Neural cell (in vitro differentiated cells): Measurements from ENCODE around the gene SLF2. TPM values are rescaled to one million over a fixed set of nuclear protein-coding genes. Genes with fewer than 3 reads are reported as not detected.

Experiments used
- H2AFZ ChIP-seq: fragments of 200-600, 300-800 bp; sonication (generic), shearing (Covaris generic); 2 replicates; pipeline ENCODE4 v1.6.0; 2014; ENCODE audit warnings: low read depth, mild to moderate bottlenecking, antibody characterized with exemption, low read length, moderate library complexity
- H3F3A ChIP-seq: fragments of 200-600 bp; shearing (Covaris generic); 2 replicates; pipeline ENCODE4 v1.6.1; 2016; ENCODE audit warnings: mild to moderate bottlenecking, moderate library complexity, mixed read lengths, antibody characterized with exemption, low read length; ENCODE audit not compliant: insufficient read depth, poor library complexity, severe bottlenecking
- H3K27ac ChIP-seq: fragments of 200-600, 300-800 bp; sonication (generic), shearing (Covaris generic); 2 replicates; pipeline ENCODE4 v1.5.1; 2014; ENCODE audit warnings: mild to moderate bottlenecking, low read length, moderate library complexity
- H3K27me3 ChIP-seq: fragments of 300-800, 200-600 bp; sonication (generic), shearing (Covaris generic); 2 replicates; pipeline ENCODE4 v1.6.0; 2014; ENCODE audit warnings: mild to moderate bottlenecking, low read depth, low read length, moderate library complexity; ENCODE audit not compliant: insufficient read depth
- H3K36me3 ChIP-seq: fragments of 300-800, 200-600 bp; sonication (generic), shearing (Covaris generic); 2 replicates; pipeline ENCODE4 v1.5.1; 2014; ENCODE audit warnings: mild to moderate bottlenecking, antibody characterized with exemption, low read length, moderate library complexity; ENCODE audit not compliant: insufficient read depth
- H3K4me2 ChIP-seq: fragments of 300-800, 200-600 bp; sonication (generic), shearing (Covaris generic); 2 replicates; pipeline ENCODE4 v1.6.0; 2014; ENCODE audit warnings: mild to moderate bottlenecking, low read length
- H3K4me3 ChIP-seq: fragments of 300-800, 200-600 bp; sonication (generic), shearing (Covaris generic); 2 replicates; pipeline ENCODE4 v1.5.1; 2014; ENCODE audit warnings: mild to moderate bottlenecking, low read length, moderate library complexity
- H3K79me2 ChIP-seq: fragments of 200-600 bp; shearing (Covaris generic); replicated peaks from 2 replicates; pipeline ENCODE4 v1.6.0; 2014; ENCODE audit warnings: mild to moderate bottlenecking, low read length, moderate library complexity; ENCODE audit not compliant: insufficient read depth
- H3K9ac ChIP-seq: fragments of 300-800, 200-600 bp; sonication (generic), shearing (Covaris generic); 2 replicates; pipeline ENCODE4 v1.6.1; 2016; ENCODE audit warnings: mild to moderate bottlenecking, low read length, mixed read lengths
- H3K9me2 ChIP-seq: fragments of 200-600 bp; shearing (Covaris generic); 2 replicates; pipeline ENCODE4 v1.6.1; 2016; ENCODE audit warnings: mild to moderate bottlenecking, low read length, mixed read lengths; ENCODE audit not compliant: insufficient read depth
- H3K9me3 ChIP-seq: fragments of 200-600, 300-800 bp; sonication (generic), shearing (Covaris generic); 2 replicates; pipeline ENCODE4 v1.6.1; 2016; ENCODE audit warnings: mild to moderate bottlenecking, mixed run types, low read length, moderate library complexity, mixed read lengths
- H4K20me1 ChIP-seq: fragments of 200-600 bp; shearing (Covaris generic); 2 replicates; pipeline ENCODE4 v1.6.1; 2016; ENCODE audit warnings: mild to moderate bottlenecking, mixed run types; ENCODE audit not compliant: insufficient read depth
- CTCF ChIP-seq: fragments of 450-650 bp; IDR thresholded peaks from 2 replicates; pipeline ENCODE4 v1.5.1; 2014; ENCODE audit warnings: antibody characterized with exemption, mild to moderate bottlenecking, moderate library complexity; ENCODE audit not compliant: poor library complexity, severe bottlenecking
- EP300 ChIP-seq: fragments of 450-650 bp; conservative IDR thresholded peaks from 2 replicates; pipeline ENCODE4 v1.6.1; 2014; ENCODE audit warnings: antibody characterized with exemption, mild to moderate bottlenecking, moderate library complexity; ENCODE audit not compliant: poor library complexity, severe bottlenecking
- EZH2 ChIP-seq: fragments of 200-600, 300-800 bp; shearing (Covaris generic), sonication (generic); IDR thresholded peaks from 2 replicates; pipeline ENCODE4 v1.6.1; 2014; ENCODE audit warnings: antibody characterized with exemption, low read length, borderline replicate concordance, mild to moderate bottlenecking; ENCODE audit not compliant: insufficient read depth, poor library complexity, severe bottlenecking
- MXI1 ChIP-seq: fragments of 450-650 bp; conservative IDR thresholded peaks from 2 replicates; pipeline ENCODE4 v1.6.1; 2014; ENCODE audit warnings: antibody characterized with exemption, mild to moderate bottlenecking; ENCODE audit not compliant: poor library complexity, severe bottlenecking
- POLR2AphosphoS5 ChIP-seq: IDR thresholded peaks from 2 replicates; pipeline ENCODE4 v1.6.1; 2012
- RAD21 ChIP-seq: fragments of 450-650 bp; conservative IDR thresholded peaks from 2 replicates; pipeline ENCODE4 v1.6.1; 2014; ENCODE audit warnings: antibody characterized with exemption, mild to moderate bottlenecking, moderate library complexity
- SMC3 ChIP-seq: fragments of 450-650 bp; conservative IDR thresholded peaks from 2 replicates; pipeline ENCODE4 v1.6.1; 2014; ENCODE audit warnings: antibody characterized with exemption, mild to moderate bottlenecking, moderate library complexity; ENCODE audit not compliant: poor library complexity
- TAF1 ChIP-seq: IDR thresholded peaks from 2 replicates; pipeline ENCODE4 v1.6.1; 2012; ENCODE audit warnings: low read depth
- polyA plus RNA-seq: library from polyadenylated mRNA; depleted of rRNA; stranded (reverse); fragments of >200 nt; gene quantifications from 2 replicates; pipeline ENCODE4 v1.2.3, GENCODE V29; 2014
- TF ChIP-seq, protein P1 (sequence below): IDR thresholded peaks from 2 replicates; pipeline ENCODE4 v1.6.1; 2012; ENCODE audit warnings: borderline replicate concordance

The SLF2 gene
- polyA plus RNA-seq, 1 donor from 2014 or later: 43.0 TPM

GRCh38 chr10:100968062-100968736, 55.4 kb downstream of the SLF2 start:
- H4K20me1 ChIP-seq: no peaks in the 10 kb centered on the region
- H3K36me3 ChIP-seq: no peaks in the 10 kb centered on the region
- no peaks in the 10 kb centered on the region for H3K27me3 ChIP-seq
- H3K9ac ChIP-seq: no peak overlapping the region
- no peaks in the 10 kb centered on the region for H3K9me3 ChIP-seq
- no peak overlapping the region for H3K4me2 ChIP-seq
- no peak overlapping the region for H3K27ac ChIP-seq
- no peaks in the 10 kb centered on the region for H3F3A ChIP-seq
- H3K79me2 ChIP-seq: no peaks in the 10 kb centered on the region
- no peak overlapping the region for H2AFZ ChIP-seq
- TF ChIP-seq, protein P1, sequence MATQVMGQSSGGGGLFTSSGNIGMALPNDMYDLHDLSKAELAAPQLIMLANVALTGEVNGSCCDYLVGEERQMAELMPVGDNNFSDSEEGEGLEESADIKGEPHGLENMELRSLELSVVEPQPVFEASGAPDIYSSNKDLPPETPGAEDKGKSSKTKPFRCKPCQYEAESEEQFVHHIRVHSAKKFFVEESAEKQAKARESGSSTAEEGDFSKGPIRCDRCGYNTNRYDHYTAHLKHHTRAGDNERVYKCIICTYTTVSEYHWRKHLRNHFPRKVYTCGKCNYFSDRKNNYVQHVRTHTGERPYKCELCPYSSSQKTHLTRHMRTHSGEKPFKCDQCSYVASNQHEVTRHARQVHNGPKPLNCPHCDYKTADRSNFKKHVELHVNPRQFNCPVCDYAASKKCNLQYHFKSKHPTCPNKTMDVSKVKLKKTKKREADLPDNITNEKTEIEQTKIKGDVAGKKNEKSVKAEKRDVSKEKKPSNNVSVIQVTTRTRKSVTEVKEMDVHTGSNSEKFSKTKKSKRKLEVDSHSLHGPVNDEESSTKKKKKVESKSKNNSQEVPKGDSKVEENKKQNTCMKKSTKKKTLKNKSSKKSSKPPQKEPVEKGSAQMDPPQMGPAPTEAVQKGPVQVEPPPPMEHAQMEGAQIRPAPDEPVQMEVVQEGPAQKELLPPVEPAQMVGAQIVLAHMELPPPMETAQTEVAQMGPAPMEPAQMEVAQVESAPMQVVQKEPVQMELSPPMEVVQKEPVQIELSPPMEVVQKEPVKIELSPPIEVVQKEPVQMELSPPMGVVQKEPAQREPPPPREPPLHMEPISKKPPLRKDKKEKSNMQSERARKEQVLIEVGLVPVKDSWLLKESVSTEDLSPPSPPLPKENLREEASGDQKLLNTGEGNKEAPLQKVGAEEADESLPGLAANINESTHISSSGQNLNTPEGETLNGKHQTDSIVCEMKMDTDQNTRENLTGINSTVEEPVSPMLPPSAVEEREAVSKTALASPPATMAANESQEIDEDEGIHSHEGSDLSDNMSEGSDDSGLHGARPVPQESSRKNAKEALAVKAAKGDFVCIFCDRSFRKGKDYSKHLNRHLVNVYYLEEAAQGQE: no peak
- TF ChIP-seq POLR2AphosphoS5: no peak
- TF ChIP-seq TAF1: no peak
- TF ChIP-seq RAD21: no peak
- no peak for TF ChIP-seq SMC3
- no peak for TF ChIP-seq EZH2
- TF ChIP-seq MXI1: no peak
- TF ChIP-seq CTCF: no peak
- no peak for TF ChIP-seq EP300
- no peaks in the 10 kb centered on the region for H3K9me2 ChIP-seq
- no peak overlapping the region for H3K4me3 ChIP-seq

GRCh38 chr10:100968863-100969186, 56.1 kb downstream of the SLF2 start:
- Histone ChIP-seq H3F3A (no peaks in the 10 kb centered on the region), H2AFZ (peak overlapping the region; percentile 56), H3K27ac (no peak overlapping the region), H3K27me3 (no peaks in the 10 kb centered on the region), H3K4me2 (no peak overlapping the region), H3K4me3 (peak overlapping the region; percentile 73), H3K9me3 (no peaks in the 10 kb centered on the region), H3K36me3 (no peaks in the 10 kb centered on the region), H3K9ac (peak overlapping the region; percentile 57), H3K79me2 (no peaks in the 10 kb centered on the region), H3K9me2 (no peaks in the 10 kb centered on the region), H4K20me1 (no peaks in the 10 kb centered on the region)
- TF ChIP-seq EP300 (no peak), POLR2AphosphoS5 (no peak), TAF1 (no peak), SMC3 (no peak), EZH2 (no peak), RAD21 (no peak), CTCF (no peak), MXI1 (no peak)
- TF ChIP-seq, protein P1: no peak
